Fibroblast of pulmonary artery (primary cell): ENCODE results near the gene INSL3.

Experiments used
- DNase-seq: peaks from one replicate; pipeline ENCODE4 v3.0.0-alpha.2; 2010; ENCODE audit warnings: low read depth
- H3K4me3 ChIP-seq: replicated peaks from 2 replicates; pipeline ENCODE4 v1.5.1; 2011; ENCODE audit warnings: low read depth, mild to moderate bottlenecking, control low read depth, low read length, moderate library complexity
- CTCF ChIP-seq: IDR thresholded peaks from 2 replicates; pipeline ENCODE4 v1.5.1; 2011; ENCODE audit warnings: mild to moderate bottlenecking, control low read depth, low read length, inconsistent platforms; ENCODE audit errors: missing control alignments

INSL3 gene

GRCh38 chr19:17836530-17836929, 15.2 kb upstream of the INSL3 start:
- DNase-seq = no peak
- no peak for TF ChIP-seq CTCF
- H3K4me3 ChIP-seq = no peak overlapping the region

GRCh38 chr19:17835182-17836006, 14.1 kb upstream of the INSL3 start:
- no peak for TF ChIP-seq CTCF
- no peak overlapping the region for H3K4me3 ChIP-seq
- peak; percentile 14 for DNase-seq

GRCh38 chr19:17834350-17835181, 13.2 kb upstream of the INSL3 start:
- no peak for DNase-seq
- no peak overlapping the region for H3K4me3 ChIP-seq
- peak; percentile 6 for TF ChIP-seq CTCF

GRCh38 chr19:17832443-17833208, 11.3 kb upstream of the INSL3 start:
- no peak for TF ChIP-seq CTCF
- DNase-seq = no peak
- H3K4me3 ChIP-seq = no peak overlapping the region

GRCh38 chr19:17831419-17831888, 10.1 kb upstream of the INSL3 start:
- no peak for DNase-seq
- peak overlapping the region; percentile 10 for H3K4me3 ChIP-seq
- TF ChIP-seq CTCF = no peak

GRCh38 chr19:17830567-17831418, 9.5 kb upstream of the INSL3 start:
- H3K4me3 ChIP-seq = peak overlapping the region; percentile 10
- peak; percentile 76 for DNase-seq
- TF ChIP-seq CTCF = no peak
